Liver (tissue), 2 donors: Measurements from ENCODE around the gene LATS2.

Source experiments
- CTCF ChIP-seq: fragments of 150-350 bp; IDR thresholded peaks from 2 replicates; pipeline ENCODE4 v1.5.1; 2017; ENCODE audit warnings: improper control_type of control experiment, low read depth, low read length; ENCODE audit not compliant: missing input control
- MAX ChIP-seq: IDR thresholded peaks from 2 replicates; pipeline ENCODE4 v1.6.1; 2016; ENCODE audit warnings: antibody characterized with exemption
- donor health status: healthy.

DNA sequence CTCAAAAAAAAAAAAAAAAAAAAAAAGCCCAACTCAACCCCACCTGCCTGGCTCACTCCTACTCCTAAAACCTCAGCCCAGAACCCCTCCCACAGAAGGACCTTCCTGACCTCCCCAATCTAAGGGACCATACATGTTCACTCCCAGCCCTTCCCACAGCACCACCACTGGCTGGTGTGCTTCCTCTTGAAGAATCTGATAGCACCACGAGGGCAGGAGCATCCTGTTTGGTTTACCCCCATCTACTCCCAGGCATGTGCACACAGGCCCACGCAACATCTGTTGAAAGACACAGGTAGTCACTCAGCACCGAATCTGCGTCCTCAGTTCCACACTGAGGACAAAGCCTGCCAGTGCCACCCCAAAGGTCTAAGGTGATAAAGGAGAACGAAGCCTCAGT is 8.2 kb downstream of the LATS2 start:
- TF ChIP-seq CTCF: no peak
- TF ChIP-seq MAX: no peak
